Activated effector memory CD4-positive, alpha-beta T cell treated with anti-CD3 and anti-CD28 coated beads, Interleukin-2, amount 50 U/mL, for 16 hours (primary cell): ENCODE data around the gene GSN.

Experiments used
- DNase-seq: peaks from one replicate; pipeline ENCODE4 v3.0.0-alpha.2; 2020

GSN gene

DNA sequence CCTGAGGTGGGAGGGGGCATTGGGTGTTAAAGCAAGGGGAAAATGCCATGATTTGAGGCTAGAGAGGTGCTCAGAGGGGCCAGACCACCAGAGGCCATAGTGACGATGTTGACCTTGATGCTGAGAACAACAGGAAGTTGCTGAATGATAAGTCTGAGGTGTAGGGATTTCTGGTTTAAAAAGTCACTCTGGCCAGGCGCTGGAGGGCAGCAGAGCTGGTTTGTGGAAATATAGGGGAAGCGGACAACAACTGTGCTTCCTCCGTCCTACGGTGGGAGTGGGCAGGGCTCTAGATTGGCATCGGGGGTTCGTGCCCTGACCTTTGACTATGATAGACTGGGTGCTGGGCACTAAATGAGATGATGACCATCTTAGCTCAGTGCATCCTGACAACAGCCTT, 57.4 kb downstream of the GSN start:
- no peak for DNase-seq

DNA sequence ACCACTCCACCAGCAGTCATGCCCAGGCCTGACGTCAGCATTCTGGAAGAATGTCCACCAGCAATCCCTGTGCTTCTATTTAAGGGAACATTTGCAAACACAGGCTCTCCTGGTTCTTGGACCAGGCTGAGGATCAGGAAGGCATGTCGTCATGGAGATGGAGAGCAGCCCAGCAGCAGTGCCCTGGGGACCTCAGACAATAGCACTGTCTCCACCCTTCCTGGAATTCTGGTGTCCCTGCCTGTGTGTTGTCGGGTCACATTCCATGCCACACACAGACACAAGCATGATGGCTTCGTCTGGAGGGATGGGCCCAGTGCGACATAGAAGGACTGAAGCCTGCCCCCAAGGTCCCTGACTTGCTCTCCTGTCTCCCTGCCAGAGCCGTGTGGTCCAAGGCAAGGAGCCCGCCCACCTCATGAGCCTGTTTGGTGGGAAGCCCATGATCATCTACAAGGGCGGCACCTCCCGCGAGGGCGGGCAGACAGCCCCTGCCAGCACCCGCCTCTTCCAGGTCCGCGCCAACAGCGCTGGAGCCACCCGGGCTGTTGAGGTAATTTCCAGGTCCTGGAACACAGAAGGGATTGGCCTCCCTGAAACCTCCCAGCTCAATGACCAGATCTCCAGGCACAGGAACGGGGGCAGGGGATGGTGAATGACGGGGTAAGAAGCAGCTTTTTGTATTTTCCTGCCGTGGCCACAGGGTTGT, 58.3 kb downstream of the GSN start:
- no peak for DNase-seq

DNA sequence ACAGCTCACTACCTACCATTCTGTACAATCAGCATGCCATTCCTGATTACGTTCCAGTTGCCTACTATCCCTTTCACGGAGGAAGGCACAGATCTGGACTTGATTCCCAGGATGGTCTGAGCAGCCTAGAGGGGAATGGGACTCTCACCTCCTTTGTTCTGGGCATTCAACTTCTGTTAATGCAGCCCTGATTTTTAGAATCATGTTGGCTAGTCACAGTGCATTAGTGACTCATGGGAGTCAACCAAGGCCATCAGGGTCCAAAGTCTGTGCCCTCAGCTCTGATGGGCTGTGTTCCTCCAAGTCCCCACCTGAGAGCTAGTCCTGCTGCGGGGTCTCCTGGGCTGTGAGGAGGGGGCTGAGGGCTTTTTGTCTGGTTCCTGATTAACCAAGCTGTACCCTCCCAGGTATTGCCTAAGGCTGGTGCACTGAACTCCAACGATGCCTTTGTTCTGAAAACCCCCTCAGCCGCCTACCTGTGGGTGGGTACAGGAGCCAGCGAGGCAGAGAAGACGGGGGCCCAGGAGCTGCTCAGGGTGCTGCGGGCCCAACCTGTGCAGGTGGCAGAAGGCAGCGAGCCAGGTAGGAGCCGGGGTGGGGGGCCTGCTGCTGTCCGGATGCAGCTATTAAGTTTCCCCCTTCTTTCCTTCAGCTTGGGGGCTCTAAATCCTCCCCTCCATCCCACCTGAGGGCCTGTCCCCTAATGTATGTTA, 59.1 kb downstream of the GSN start:
- DNase-seq, result no peak

DNA sequence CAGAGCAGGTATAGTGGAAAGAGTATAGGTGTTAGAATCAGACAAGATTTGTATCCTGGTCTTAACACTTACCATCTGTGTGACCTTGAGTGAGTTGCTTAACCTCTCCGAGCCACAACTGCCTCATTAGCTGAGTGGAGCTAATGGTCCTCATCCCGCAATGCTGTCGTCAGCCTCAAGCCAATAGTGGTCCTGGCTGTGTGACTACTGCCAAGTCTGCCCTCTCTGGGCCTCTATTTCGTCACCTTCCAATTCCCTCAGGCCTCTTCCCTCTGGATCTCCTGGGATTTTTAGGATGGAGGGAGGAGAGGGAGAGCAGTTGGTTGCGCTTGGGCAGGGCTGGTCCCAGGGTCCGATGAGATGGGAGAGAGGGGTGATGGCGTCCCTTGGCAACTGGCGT, 60.5 kb downstream of the GSN start:
- no peak for DNase-seq

DNA sequence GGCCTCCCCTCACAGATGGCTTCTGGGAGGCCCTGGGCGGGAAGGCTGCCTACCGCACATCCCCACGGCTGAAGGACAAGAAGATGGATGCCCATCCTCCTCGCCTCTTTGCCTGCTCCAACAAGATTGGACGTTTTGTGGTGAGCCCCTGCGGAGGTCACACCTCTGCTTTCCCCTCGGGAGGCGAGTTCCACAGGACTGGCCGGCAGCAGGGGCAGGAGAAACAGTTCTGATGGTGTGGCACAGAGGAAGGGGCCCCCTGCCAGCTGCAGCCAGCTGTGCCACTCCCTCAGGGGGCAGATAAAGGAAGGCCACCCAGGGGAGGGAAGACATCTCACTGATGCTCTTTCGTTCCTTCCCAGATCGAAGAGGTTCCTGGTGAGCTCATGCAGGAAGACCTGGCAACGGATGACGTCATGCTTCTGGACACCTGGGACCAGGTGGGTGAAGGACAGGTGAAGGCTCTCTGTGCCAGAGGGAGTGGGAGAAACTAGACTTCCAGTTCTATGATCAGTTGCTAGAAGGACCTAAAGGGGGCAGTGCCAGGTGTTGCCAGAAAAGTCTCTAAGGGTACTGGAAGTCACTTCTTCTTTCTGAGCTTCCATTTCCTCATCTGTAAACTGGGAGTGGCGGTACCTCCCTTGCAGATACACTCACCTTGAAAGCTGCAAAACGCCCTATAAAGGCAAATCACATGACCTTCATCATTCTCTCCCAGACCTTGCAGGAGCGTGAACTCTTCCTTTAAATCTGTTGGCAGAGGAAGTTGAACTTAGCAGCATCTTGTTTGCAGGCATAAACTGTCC, 61.1 kb downstream of the GSN start:
- no peak for DNase-seq

DNA sequence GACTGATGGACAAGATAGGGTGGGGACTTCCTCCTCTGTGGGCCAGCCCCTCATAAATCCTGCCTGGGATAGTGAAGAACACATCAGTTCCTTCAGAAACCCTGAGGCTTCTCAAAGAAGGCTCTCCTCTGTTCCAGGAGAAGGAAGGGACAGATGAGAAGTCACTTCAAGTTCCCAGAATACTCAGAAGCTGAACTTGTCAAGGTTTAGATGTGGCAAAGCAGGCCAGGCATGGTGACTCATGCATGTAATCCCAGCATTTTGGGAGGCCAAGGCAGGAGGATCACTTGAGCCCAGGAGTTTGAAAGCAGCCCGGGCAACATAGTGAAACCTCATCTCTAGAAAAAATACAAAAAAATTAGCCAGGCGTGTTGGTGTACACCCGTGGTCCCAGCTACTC, 63.6 kb downstream of the GSN start:
- DNase-seq, result no peak

DNA sequence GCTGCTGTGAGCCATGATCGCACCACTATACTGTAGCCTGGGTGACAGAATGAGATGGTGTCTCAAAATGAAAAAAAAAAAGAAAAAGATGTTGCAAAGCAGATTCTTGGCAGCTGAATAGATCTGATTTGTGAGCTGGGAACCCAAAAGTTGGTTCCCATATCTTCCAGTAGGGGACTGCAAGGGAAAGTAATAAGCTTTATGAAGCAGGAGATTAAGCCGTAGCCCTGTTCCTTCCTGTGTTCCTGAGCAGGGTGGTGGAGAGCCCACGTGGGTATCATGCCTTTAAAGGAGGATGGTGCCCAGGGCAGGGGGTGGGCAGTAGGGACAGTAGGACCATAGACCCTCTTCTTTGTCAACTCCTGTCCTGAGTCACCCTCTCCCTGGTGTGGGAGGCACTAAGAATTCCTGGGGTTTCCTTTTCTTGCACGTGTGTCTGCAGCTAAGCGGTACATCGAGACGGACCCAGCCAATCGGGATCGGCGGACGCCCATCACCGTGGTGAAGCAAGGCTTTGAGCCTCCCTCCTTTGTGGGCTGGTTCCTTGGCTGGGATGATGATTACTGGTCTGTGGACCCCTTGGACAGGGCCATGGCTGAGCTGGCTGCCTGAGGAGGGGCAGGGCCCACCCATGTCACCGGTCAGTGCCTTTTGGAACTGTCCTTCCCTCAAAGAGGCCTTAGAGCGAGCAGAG, 64.2 kb downstream of the GSN start:
- DNase-seq, result no peak

DNA sequence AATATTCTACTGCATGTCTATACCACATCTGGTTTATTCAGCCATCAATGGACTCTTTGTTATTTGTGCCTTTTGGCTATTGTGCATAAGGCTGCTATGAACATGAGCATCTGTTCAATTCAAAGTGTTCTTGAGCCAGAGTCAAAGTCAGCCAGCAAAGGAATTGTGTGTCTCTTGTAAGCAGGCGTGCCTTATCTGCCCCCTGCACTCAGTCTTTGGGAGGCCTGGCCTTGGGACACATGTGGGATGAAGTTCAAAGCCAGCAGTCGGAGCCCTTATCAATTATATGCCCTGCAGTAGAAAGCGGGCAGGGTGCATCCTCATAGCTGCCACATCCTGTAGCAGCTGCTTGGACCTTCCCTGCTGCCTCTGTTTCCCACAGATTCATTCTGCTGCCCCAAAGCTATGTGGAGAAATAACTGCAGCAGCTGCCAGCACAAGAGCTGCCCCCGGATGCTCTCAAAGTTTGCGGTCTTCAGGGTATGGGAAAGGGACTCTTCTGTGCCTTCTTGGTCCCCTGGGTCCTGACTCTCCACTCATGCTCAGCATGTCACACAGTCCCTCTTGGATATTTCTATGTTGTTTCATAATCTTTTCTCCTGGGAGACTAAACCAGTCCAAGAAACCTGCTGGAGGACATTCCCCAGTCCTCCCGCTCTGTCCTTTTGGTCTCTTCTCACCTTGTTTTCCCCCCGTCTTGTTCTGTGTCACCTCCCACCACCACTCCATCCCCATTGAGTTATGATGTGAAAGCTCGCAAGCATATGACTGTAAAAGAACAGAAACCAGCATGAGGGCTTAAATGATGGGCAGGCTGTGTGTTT, 66.2 kb downstream of the GSN start:
- no peak for DNase-seq

DNA sequence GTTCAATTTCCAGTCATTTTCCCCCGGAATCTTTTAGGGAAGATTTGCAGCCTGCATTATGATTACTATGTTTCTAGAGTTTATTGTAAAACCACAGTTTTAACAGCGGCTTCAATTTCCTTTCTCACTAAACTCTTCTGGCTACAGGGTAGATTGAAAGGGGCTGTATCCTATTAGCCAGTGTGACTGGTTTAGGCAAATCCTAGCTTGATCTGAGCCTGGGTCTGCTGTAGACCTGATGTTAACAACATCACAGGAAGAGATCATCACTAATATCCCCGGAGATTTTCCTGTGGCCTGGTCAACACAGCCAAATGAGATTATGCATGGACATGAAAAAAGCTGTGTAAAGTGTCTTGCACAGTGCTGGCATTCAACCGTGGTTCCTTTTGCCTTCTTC, 68.7 kb downstream of the GSN start:
- no peak for DNase-seq

DNA sequence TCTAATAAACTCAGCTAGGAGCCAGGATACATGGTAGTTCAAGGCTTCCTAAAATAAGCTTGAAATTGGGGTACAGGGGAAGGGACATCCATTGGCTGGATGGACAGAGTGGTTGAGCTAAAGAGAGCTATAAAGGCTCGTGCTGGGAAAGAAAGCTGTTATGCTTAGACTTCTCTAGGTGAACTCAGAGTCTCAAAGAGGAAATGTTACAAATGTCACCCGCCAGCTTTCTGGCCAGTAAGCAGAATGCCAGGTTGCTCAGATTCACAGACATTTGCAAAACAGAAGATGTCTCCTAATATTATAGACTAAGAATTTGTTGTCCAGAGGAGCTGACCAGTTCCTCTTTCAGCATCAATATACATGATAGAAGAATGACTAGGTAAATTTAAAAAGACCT, 71.5 kb downstream of the GSN start:
- no peak for DNase-seq

DNA sequence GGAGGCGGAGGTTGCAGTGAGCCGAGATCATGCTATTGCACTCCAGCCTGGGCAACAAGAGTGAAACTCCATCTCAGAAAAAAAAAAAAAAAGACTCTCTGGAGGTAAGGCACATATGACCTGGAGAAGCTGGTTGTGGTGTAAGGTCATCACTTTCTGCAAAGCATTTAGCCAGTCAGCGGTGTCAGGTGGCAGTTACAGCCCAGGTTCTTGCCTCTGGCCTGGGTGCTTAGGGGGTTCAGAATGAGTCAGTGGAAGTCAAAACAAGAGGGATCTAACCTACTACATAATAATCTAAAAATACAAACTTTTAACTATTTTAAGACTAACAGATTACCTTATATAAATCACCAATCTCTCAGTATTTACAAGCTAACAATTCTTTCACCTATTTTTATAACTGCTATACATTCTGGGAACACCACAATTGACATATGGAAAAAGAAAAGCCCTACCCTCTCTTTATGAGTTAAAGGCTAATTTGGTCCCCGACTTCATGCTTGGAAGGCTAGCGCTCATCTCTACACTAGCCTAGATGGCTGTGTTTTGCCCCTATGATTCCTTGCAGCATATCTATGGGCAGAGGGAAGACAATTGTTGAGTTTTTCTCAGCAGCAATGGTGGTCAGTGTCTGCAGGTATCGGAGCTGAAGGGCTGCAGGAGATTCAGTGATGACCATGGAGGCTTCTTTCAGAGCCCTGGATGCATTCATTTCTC, 72.9 kb downstream of the GSN start:
- DNase-seq, result no peak

DNA sequence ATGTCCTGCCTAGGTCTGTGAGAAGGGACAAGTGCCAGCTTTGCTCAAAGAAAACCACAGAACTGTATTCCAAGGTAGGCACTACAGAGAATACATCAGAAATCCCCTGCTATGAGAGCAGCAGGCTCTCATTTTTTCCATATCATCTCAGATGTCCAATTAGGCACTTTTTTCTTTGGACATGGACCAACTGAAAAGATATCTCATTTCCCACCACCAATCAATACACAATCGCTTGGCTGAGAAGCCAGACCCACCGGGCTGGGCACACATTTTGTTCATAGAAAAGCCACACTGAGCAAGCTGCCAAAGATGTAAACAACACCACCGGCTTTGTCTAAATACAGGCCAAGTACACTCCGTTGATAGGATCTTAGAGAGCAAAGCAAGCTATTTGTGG, 76.2 kb downstream of the GSN start:
- DNase-seq, result no peak

DNA sequence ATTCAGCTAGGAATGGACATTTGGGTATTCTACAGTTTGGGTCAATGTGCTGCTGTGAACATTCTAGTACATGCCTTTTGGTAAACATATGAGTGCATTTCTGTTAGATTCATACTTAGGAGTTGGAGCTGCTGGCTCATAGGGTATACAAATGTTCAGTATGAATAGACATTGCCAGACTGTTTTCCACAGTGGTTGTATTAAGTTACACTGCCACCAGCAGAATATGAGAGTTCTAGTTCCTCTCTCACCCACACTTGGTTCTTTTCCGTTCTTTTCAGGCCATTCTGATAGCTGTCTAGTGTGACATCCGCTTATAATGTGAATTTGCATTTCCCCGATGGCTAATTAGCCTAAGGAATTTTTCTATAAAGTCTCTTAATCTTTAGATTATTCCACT, 77.1 kb downstream of the GSN start:
- no peak for DNase-seq

DNA sequence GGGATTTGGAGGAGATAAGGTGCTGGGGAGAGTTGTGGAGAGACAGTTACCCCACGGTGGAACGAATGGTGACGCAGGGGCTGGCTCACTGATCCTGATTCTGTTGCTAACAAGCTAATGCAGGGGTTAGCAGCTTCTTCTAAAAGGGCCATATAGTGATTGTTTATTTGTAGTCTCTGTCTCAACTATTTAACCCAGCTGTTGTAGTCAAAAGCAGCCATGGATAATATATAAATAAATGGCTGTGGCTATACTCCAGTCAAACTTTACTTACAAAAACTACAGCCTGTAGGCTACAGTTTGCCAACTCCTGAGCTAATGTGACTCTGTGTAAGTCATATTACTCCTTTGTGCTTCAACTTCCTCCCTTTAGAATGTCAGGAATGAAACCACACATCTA, 80.3 kb downstream of the GSN start:
- DNase-seq, result no peak

DNA sequence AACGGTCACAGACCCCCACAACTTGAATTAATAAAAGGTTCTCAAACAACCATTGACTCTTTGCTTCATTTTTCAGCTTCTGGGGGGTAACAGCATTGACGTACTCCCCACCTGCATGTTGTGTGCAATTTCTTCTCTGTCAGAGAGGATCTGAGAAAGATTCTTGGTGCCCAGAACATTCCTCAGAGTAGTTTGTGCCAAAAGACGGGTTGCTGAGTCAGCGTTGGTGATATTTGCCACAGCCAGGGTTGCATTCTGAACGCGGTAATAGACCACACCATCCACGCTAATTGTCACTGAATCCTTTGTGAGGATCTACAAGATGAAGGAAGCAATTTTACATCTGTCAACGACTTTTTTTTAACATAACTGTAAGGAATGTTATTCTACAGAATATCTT, 81.0 kb downstream of the GSN start:
- no peak for DNase-seq

DNA sequence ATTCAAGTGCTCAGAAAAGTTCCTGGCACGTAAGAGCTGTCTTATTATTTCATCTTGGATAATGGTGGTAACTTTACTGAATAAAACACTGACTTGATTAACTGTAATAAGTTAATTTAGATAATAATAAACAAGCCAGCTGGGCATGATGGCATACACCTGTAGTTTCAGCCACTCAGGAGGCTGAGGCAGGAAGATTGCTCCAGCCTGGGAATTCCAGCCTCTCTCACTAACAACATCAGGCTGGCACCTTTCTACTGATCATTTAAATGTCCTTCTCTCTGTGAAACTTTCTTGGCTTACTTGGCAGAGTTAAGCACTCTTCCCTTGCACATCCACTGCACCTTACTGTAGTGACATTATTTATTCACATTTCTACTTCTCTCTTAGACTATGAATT, 82.1 kb downstream of the GSN start:
- DNase-seq, result no peak

DNA sequence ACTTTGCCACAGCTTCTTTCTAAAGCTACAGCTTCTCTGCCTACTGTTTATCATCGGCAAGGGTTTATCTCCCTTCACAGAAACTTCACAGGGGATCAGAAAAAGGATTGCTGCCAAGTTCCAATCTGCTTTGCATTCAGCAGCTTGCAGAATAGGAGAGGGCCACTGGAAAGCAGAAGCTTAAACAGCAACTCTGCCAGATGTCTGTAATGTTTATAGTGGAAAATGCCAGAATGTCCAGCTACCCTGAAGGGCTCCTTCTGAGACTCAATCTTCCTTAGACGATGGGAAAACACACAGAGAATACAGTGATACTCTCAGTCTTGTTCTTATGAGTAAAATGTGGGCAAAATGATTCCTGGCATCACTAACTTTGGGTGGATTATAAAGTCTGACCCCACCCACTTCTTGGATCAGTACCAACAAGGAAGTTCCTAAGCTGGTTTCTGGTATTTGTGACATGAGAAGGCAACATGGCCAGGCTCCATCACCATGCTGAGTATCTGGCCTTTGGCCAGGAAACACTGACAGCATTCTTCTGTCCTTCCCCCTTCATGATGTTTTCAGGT, 83.1 kb downstream of the GSN start:
- no peak for DNase-seq

DNA sequence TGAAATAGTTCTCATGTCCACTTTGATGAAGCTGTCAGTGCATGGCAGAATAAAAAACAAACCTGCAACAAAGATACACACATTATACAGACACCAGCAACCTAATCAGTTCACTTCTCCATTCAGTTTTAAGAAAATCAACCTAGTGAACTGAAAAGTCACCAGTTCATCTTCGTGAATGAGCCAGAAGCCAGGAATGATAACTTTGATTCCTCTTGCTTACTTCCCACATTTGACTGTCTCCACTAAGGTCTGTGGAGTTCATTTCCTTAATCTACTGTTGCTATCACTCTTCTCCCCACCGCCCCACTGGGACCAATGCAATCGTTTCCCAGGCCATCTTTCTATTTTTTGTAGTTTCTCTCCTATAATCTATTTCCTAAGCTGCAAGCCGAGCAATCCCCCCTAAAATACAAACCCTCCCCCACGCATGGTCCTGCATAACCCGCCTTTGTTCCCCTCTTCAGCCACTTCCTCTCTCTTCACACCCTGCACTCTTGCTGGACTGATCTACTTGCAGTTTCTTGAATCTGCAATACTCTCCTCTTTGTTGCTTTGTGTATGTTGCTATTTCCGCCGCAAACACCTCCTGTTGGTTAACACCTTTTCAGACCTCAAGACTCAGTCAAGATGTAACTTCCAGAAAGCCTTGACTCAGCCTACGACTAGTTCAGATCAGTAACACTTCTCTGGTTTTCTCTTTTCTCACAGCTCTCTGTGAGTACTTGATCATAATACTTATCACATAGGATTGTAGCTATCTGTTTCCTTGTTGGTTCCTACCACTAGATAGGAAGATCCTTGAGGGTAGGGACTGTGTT, 85.5 kb downstream of the GSN start:
- no peak for DNase-seq

DNA sequence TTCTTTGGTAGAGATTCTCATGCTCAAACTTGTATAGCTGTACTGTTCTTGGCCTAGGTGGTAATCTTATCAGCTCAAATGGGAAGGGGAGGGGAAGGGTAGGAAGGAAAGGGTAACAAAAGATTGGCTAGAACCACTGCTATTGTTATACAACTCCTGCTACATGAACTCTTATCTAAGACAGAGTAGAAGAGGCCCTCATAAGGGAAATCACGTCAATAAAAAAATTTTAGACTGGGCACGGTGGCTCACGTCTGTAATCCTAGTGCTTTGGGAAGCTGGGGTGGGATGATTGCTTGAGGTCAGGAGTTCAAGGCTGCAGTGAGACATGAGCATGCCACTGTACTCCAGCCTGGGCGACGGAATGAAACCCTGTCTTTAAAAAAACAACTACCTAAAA, 86.2 kb downstream of the GSN start:
- no peak for DNase-seq

DNA sequence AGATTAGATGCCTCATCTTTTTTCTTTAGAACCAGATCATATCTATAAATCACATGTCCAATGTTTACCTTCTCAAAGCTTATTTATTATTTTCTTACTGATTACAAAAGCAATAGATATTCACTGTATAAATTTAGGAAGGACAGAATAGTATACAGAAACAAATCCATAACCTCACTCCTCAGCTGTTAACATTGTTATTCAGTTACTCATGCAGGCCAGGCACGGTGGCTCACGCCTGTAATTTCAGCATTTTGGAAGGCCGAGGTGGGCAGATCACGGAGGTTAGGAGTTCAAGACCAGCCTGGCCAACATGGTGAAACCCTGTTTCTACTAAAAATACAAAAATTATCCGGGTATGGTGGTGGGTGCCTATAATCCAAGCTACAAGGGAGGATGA, 86.8 kb downstream of the GSN start:
- DNase-seq, result no peak

DNA sequence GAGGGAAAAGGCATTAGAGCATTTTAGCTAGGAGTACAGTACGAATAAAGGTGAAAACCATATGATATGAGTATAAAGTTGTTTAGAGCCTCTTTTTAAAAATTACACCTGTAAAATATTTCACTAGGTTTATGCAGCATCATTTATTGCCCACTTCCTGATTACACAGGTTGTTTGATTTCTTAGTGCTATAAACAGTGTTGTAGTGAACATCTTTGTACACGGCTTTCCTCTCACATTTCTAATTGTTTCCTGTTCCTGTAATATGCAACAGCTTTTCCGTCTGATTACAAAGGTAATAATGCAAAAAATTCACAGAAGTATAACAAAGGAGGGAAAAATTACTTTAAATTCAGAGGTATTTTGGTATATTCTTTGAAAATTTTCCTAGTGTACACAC, 89.0 kb downstream of the GSN start:
- no peak for DNase-seq
